NCI-H748 treated with DMSO at 0.1 percent for 48 hours (cell line): Measurements from ENCODE around the gene ADGRL4.
"Not testable (repeated sequence)": the region's sequence is repeated elsewhere in the genome, so short reads cannot be mapped to it uniquely, and the experiment has no call there.

Source experiments
- DNase-seq: peaks from one replicate; lab custom pipeline; 2025; lab: John Stamatoyannopoulos, UW

Gene ADGRL4

GRCh38 chr1:78916986-78917385 lies 89.5 kb downstream of the ADGRL4 start:
- DNase-seq, result no peak

GRCh38 chr1:78913950-78914349 lies 92.6 kb downstream of the ADGRL4 start:
- no peak for DNase-seq

GRCh38 chr1:78911956-78912880 lies 94.3 kb downstream of the ADGRL4 start:
- no peak for DNase-seq

DNA sequence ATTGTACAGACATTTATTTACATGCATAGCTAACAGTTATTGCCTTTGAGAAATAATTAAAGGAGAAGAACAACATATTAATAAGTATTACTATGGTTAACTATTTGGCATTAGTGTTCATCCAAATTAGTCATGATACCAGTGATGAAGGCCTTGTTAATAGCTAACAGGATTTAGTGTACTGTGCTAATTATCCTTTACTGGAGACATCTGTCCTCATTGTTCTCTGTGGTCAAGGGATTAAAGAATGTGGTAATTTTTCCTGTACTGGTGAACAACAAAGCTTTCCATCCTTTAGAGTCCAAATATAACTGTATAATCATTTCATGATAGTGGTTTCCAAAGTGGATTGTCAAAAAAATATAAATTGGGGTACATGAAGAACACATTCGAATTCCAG lies 103.9 kb downstream of the ADGRL4 start:
- no peak for DNase-seq

DNA sequence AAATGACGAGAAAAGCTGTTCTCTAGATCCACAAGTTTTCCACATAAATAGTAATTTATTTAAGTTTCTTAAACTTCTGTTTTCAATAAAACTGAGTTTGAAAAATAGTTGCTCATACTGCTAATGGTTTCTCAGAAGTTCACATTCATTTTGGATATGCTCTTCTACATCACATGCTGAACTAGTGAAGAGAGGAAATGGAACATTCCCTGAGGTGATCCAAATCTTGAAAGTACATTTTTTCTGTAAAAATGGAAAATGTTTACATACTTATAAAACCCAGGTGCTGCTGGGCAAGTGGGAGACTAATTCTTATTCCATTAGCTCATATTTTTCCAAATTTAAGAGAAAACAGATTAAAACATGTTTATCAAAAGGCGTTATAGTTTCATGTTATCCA lies 111.7 kb downstream of the ADGRL4 start:
- DNase-seq, result no peak

DNA sequence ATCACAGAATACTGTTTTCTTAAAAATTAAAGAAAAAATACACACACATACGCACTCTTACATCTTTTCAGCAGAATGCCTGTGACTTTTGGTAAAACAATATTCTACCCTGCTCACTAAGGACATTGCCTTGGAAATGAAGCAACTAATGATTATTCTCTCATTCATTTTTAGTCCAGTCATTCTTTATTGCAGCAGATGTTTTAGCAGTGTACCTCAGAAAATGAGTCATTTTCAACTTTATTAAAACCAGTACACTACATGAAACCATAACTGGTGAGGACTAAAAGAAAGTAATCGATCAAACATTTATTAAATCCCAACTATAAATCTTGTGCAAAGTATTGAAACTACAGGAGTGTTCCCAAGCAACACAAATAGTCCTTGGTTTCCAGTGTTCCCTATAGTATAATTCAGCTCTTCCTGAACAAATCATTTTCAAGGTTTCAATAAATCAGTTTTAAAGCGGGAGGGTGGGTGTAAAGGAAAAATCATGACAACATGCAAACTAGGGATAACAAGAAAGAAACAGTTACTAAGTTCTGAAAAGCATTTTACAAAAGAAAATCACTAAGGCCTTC lies 114.2 kb downstream of the ADGRL4 start:
- DNase-seq, result no peak

DNA sequence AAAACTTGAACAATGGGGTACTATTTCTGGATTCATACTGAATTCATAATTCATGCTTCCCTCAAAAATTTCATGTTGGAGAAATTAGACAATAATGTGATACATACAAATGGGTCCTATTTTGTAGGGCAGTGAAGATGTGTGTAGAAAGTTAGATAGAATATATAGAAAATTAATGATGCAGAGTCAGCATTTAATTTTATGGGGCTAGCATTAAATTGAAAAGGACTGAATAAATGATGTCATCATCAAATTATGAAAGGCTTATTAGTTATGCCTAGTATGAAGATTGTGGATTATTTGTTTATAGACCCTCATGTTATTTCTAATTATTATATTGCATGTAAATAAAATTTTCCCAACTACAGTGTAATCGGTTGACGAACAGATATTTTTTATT lies 119.1 kb downstream of the ADGRL4 start:
- no peak for DNase-seq

GRCh38 chr1:78884685-78885452 lies 121.7 kb downstream of the ADGRL4 start:
- no peak for DNase-seq

- DNase-seq, result no peak
Observed at GRCh38 chr1:78880223-78880622, 126.3 kb downstream of the ADGRL4 start.

- DNase-seq, result not testable (repeated sequence)
Observed at GRCh38 chr1:78875986-78876385, 130.5 kb downstream of the ADGRL4 start.

DNA sequence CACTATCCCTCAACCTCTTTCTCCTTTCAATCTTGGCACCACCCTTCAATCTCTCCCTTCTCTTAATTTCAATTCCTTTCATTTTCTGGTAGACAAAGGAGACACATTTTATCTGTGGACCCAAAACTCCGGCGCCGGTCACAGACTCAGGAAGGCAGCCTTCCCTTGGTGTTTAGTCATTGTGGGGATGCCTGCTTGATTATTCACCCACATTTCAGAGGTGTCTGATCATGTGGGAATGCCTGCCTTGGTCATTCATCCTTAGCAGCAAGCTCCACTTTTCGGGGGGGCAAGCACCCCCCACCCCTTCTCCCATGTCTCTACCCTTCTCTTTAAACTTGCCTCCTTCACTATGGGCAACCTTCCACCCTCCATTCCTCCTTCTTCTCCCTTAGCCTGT lies 133.7 kb downstream of the ADGRL4 start:
- DNase-seq, result not testable (repeated sequence)

GRCh38 chr1:78871249-78871648 lies 135.3 kb downstream of the ADGRL4 start:
- no peak for DNase-seq

DNA sequence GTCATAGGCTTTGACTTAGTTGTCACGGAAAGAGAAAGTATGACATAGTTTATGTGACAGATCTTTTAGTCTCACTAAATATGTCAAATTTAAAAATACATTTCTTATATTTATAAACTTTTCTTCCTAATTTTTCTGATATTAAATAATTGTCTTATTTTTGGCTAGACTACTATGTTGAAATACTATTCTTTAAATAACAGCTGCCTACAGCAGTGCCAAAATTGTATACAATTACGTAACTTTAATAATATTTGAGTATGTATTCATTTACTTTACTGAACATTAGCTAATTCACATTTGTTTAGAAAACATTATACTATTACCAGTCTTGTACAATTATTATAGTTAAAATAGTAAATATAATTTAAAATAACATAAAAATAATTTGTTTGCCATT lies 137.4 kb downstream of the ADGRL4 start:
- DNase-seq, result no peak

DNA sequence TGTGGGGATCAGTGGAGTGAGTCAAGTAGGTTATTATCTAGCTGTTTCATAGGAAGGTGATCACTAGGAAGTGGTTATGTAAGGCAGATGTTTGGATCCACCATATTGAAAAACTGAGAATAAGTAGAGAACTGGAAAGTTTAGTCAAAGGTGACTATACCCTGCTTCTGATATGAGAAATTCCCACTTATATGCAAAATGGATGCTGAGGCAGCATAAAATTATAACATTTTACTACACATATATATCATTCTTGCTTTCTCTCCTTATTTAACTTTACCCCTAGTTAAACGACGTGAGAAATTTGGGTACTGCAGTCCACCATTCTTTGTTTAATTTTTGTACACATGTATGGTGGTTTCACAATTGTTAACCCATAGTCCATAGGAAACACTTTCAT lies 142.4 kb downstream of the ADGRL4 start:
- no peak for DNase-seq

DNA sequence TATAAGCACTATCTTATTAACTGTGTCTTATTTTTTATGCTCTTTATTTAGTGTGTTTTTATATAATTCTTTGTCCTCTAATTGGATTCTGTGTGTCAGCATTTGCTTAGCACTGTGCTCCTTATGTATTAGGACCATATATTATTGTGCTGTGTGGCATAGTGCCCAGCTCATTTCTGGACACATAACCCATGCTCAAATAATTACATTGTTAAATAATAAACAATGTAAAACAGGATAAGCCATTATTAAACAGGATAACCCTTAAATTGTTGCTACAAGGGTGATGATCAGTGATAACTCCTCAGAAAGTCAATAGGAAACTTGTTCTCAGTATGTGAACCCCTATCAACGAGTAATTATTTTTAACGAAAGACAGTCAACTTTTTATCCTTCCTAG lies 150.4 kb downstream of the ADGRL4 start:
- no peak for DNase-seq

DNA sequence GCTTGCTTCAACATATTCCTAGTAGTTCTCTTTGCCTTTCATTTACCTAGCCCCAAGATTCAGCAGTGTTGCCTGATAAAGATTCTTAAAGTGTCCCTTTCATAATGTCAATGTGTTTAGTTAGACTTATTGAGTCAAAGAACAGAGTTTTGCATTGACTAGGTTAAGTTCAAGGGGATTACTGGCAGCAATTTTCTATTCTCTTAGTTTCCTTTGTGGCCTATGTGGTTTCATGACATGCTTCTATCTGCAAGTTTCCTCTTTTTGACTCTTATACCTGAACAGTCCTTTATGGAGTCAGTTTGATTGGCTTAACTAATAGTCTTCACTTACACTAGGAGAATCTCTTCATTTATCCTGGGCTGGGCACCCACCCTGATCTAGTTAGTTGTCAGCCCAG lies 151.3 kb downstream of the ADGRL4 start:
- DNase-seq, result no peak

DNA sequence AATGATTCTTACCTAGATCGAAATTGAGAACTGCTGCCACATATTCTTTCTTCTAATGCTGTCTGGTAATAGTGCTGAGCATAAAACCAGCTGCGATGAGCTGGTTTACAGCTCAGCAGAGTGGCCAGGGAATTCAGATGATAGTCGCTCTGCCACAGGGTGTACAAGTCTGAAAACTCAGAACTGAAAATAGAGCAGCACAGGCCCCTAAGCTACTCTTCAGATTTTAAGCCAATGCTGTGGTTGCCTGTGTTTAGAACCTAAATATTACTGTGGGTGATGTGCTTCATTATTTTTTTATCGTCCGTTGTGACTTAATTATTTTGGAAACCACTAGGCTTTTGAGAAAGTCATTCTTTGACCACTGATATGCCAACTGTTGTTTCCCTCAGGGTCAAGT lies 152.0 kb downstream of the ADGRL4 start:
- DNase-seq, result no peak

DNA sequence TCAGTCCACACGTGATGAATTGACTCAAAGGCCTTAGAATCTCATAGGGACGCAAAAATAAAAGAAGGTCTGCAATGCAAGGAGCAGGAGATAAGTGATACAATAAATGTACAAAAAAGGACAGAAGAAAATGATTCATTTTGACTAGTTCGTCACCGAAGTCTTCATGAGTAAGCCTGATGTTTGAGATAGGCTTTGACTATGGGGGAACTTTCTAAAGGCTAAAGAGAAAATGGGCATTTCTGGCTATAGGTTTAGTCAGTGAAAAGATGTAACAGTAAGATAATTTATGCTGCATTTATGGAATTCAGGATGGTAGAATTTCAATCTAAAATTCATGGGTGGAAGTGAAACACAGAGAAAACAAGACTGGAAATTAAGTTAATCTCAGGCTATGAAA lies 163.0 kb downstream of the ADGRL4 start:
- no peak for DNase-seq

- DNase-seq, result no peak
Observed at GRCh38 chr1:78843111-78843510, 163.4 kb downstream of the ADGRL4 start.

GRCh38 chr1:78840453-78841271 lies 165.9 kb downstream of the ADGRL4 start:
- no peak for DNase-seq
